ENCODE measurements around the gene SMCP. TPM values are rescaled to one million over a fixed set of nuclear protein-coding genes. Genes with fewer than 3 reads are reported as not detected.

SMCP gene
- total and polyA plus RNA-seq, 4 donors: not detected

DNA sequence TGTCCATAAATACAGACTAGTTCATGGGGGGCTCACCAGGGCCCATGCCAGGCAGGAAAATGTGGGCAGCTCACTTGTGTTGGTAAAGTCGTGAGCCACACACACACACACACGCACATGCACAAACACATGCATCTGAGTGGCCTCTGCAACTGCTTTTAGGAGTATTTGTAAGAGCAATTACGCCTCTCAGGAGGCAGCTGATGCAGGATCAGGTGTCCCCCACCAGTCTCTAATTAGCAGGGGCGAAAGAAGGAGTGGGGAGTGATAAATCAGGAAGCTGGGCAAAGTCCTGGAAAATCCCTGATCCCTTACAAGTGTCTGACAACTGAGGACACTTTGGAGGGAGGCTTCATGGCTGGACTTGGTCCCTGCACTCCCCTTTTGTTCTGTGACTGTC lies 24.5 kb downstream of the SMCP start:
- no peaks in the 10 kb centered on the region for H3K4me1 ChIP-seq (ENCODE audit: control insufficient read depth in 4 of 4, insufficient read depth in 4 of 4, low read length in 3 of 4)
- no peak overlapping the region for H3K27ac ChIP-seq (ENCODE audit: low read depth in 1 of 2, low read length in 2 of 2)
- H3K27me3 ChIP-seq (ENCODE audit: control insufficient read depth in 4 of 4, insufficient read depth in 4 of 4, low read length in 3 of 4): no peaks in the 10 kb centered on the region
- H3K36me3 ChIP-seq (ENCODE audit: control insufficient read depth in 4 of 4, insufficient read depth in 3 of 4, low read depth in 1 of 4, low read length in 3 of 4): no peaks in the 10 kb centered on the region
- DNase-seq (ENCODE audit: low spot score): no peak
- no peaks in the 10 kb centered on the region for H3K9me3 ChIP-seq (ENCODE audit: control insufficient read depth in 4 of 4, low read length in 3 of 4)
- 82% methylated on average over 4 of the region's 4 CpGs for WGBS
- no peak overlapping the region for H3K4me3 ChIP-seq (ENCODE audit: low read depth in 1 of 3, low read length in 3 of 3)
- no peak overlapping the region for H3K9ac ChIP-seq (ENCODE audit: low read depth in 1 of 2, low read length in 2 of 2)
- no peak for TF ChIP-seq FOXA2 (IDR thresholded peaks at IDR 0.05)
- no peak for TF ChIP-seq JUND (IDR thresholded peaks at IDR 0.05)
- TF ChIP-seq, protein P1, sequence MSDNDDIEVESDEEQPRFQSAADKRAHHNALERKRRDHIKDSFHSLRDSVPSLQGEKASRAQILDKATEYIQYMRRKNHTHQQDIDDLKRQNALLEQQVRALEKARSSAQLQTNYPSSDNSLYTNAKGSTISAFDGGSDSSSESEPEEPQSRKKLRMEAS (IDR thresholded peaks at IDR 0.05): no peak
- no peak for TF ChIP-seq HNF4G (IDR thresholded peaks at IDR 0.05)
- TF ChIP-seq RAD21 (IDR thresholded peaks at IDR 0.05): no peak
- no peak for TF ChIP-seq YY1 (IDR thresholded peaks at IDR 0.05)
- no peak for TF ChIP-seq SP1 (IDR thresholded peaks at IDR 0.05)
- no peak for TF ChIP-seq GABPA (IDR thresholded peaks at IDR 0.05 in 1 of 2, conservative IDR thresholded peaks at IDR 0.05 in 1 of 2)
- no peak for TF ChIP-seq TAF1 (conservative IDR thresholded peaks at IDR 0.05)
- no peak for TF ChIP-seq FOXA1 (IDR thresholded peaks at IDR 0.05)
- no peak for TF ChIP-seq HNF4A (conservative IDR thresholded peaks at IDR 0.05)
- TF ChIP-seq RXRA (IDR thresholded peaks at IDR 0.05): no peak
- TF ChIP-seq, protein P2, sequence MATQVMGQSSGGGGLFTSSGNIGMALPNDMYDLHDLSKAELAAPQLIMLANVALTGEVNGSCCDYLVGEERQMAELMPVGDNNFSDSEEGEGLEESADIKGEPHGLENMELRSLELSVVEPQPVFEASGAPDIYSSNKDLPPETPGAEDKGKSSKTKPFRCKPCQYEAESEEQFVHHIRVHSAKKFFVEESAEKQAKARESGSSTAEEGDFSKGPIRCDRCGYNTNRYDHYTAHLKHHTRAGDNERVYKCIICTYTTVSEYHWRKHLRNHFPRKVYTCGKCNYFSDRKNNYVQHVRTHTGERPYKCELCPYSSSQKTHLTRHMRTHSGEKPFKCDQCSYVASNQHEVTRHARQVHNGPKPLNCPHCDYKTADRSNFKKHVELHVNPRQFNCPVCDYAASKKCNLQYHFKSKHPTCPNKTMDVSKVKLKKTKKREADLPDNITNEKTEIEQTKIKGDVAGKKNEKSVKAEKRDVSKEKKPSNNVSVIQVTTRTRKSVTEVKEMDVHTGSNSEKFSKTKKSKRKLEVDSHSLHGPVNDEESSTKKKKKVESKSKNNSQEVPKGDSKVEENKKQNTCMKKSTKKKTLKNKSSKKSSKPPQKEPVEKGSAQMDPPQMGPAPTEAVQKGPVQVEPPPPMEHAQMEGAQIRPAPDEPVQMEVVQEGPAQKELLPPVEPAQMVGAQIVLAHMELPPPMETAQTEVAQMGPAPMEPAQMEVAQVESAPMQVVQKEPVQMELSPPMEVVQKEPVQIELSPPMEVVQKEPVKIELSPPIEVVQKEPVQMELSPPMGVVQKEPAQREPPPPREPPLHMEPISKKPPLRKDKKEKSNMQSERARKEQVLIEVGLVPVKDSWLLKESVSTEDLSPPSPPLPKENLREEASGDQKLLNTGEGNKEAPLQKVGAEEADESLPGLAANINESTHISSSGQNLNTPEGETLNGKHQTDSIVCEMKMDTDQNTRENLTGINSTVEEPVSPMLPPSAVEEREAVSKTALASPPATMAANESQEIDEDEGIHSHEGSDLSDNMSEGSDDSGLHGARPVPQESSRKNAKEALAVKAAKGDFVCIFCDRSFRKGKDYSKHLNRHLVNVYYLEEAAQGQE (IDR thresholded peaks at IDR 0.05): no peak
- TF ChIP-seq, protein P3, sequence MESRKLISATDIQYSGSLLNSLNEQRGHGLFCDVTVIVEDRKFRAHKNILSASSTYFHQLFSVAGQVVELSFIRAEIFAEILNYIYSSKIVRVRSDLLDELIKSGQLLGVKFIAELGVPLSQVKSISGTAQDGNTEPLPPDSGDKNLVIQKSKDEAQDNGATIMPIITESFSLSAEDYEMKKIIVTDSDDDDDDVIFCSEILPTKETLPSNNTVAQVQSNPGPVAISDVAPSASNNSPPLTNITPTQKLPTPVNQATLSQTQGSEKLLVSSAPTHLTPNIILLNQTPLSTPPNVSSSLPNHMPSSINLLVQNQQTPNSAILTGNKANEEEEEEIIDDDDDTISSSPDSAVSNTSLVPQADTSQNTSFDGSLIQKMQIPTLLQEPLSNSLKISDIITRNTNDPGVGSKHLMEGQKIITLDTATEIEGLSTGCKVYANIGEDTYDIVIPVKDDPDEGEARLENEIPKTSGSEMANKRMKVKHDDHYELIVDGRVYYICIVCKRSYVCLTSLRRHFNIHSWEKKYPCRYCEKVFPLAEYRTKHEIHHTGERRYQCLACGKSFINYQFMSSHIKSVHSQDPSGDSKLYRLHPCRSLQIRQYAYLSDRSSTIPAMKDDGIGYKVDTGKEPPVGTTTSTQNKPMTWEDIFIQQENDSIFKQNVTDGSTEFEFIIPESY (IDR thresholded peaks at IDR 0.05): no peak
- TF ChIP-seq, protein P4, sequence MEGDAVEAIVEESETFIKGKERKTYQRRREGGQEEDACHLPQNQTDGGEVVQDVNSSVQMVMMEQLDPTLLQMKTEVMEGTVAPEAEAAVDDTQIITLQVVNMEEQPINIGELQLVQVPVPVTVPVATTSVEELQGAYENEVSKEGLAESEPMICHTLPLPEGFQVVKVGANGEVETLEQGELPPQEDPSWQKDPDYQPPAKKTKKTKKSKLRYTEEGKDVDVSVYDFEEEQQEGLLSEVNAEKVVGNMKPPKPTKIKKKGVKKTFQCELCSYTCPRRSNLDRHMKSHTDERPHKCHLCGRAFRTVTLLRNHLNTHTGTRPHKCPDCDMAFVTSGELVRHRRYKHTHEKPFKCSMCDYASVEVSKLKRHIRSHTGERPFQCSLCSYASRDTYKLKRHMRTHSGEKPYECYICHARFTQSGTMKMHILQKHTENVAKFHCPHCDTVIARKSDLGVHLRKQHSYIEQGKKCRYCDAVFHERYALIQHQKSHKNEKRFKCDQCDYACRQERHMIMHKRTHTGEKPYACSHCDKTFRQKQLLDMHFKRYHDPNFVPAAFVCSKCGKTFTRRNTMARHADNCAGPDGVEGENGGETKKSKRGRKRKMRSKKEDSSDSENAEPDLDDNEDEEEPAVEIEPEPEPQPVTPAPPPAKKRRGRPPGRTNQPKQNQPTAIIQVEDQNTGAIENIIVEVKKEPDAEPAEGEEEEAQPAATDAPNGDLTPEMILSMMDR (IDR thresholded peaks at IDR 0.05; ENCODE audit: low read depth, low read length, missing input control): no peak
- no peak for TF ChIP-seq NR2F2 (IDR thresholded peaks at IDR 0.05)
- TF ChIP-seq, protein P5, sequence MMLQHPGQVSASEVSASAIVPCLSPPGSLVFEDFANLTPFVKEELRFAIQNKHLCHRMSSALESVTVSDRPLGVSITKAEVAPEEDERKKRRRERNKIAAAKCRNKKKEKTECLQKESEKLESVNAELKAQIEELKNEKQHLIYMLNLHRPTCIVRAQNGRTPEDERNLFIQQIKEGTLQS (IDR thresholded peaks at IDR 0.05): no peak
- TF ChIP-seq EGR1 (IDR thresholded peaks at IDR 0.05; ENCODE audit: low read depth in 2 of 2): no peak

Data from liver (tissue), 9 donors.